T-helper 1 cell treated with Interleukin-12 subunit alpha and Interleukin-12 subunit beta and Interleukin-4 antibody, amounts not matched to agents 30 μg/mL and 1 μg/mL, for 36 hours (primary cell): ENCODE results near the gene AK5.
"Not testable (repeated sequence)": the region's sequence is repeated elsewhere in the genome, so short reads cannot be mapped to it uniquely, and the experiment has no call there.

Experiments used
- H3K27ac Mint-ChIP-seq: one replicate; pipeline ENCODE4 v1.8.0; 2021; ENCODE audit warnings: mild to moderate bottlenecking, mixed read lengths
- H3K27me3 Mint-ChIP-seq: one replicate; pipeline ENCODE4 v1.8.0; 2021; ENCODE audit warnings: low read depth, mixed read lengths
- H3K36me3 Mint-ChIP-seq: one replicate; pipeline ENCODE4 v1.8.0; 2021; ENCODE audit warnings: low read depth, mixed read lengths
- H3K4me1 Mint-ChIP-seq: one replicate; pipeline ENCODE4 v1.8.0; 2021; ENCODE audit warnings: low read depth, mixed read lengths
- H3K4me3 Mint-ChIP-seq: one replicate; pipeline ENCODE4 v1.8.0; 2021; ENCODE audit warnings: mild to moderate bottlenecking, moderate library complexity, mixed read lengths
- H3K9me3 Mint-ChIP-seq: one replicate; pipeline ENCODE4 v1.8.0; 2021; ENCODE audit warnings: mixed read lengths

Gene AK5

DNA sequence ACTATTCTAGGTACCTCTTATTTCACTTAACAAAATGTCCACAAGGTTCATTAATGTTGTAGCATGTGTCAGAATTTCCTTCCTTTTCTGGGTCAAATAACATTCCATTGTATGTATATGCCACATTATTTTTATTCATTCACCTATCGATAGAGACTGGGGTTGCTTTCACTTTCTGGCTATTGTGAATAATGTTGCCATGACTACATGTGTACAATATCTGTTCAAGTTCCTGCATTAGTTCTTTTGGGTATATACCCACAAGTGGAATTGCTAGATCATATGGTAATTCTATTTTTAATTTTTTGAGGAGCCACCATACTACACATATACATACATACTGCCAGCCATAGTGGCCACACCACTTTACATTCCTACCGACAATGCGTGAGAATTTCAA lies 242.2 kb downstream of the AK5 start:
- no peaks in the 10 kb centered on the region for H3K36me3 Mint-ChIP-seq
- H3K27ac Mint-ChIP-seq = no peak overlapping the region
- H3K27me3 Mint-ChIP-seq = no peaks in the 10 kb centered on the region
- H3K4me3 Mint-ChIP-seq = no peak overlapping the region
- H3K9me3 Mint-ChIP-seq = peaks cover 18% of the 10 kb centered on the region
- H3K4me1 Mint-ChIP-seq = peaks cover 2% of the 10 kb centered on the region

DNA sequence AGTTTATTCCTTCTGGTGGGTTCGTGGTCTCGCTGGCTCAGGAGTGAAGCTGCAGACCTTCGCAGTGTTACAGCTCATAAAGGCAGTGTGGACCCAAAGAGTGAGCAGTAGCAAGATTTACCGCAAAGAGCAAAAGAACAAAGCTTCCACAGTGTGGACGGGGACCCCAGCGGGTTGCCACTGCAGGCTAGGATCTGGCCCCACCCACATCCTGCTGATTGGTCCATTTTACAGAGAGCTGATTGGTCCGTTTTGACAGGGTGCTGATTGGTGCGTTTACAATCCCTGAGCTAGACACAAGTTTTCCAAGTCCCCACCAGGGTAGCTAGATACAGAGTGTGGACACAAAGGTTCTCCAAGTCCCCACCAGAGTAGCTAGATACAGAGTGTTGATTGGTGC lies 249.3 kb downstream of the AK5 start:
- not testable (repeated sequence) for H3K9me3 Mint-ChIP-seq, H3K4me3 Mint-ChIP-seq, H3K27ac Mint-ChIP-seq, H3K4me1 Mint-ChIP-seq, H3K36me3 Mint-ChIP-seq, H3K27me3 Mint-ChIP-seq

- not testable (repeated sequence) for H3K9me3 Mint-ChIP-seq, H3K27me3 Mint-ChIP-seq, H3K4me3 Mint-ChIP-seq, H3K27ac Mint-ChIP-seq, H3K4me1 Mint-ChIP-seq, H3K36me3 Mint-ChIP-seq
These were observed 249.9 kb downstream of the AK5 start for GRCh38 chr1:77531596-77532280.

DNA sequence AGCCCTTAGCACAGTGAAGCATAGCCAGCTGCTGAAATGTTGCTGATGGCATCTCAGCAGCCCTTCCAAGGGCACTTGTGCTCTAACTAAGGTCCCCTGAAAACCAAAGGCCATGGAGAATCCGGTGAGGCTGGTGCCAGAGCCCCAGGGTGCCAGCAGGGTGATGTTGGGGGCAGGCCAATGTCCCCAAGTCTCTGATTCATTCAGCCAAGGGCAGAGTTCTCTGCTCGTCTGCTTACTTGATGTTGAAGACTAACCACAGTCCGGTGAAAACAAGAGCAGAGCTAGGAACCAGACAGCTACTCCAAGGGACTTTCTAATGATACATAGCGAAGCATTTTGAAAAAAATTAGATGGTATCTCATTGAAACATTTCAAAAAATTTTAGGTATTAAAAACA lies 250.8 kb downstream of the AK5 start:
- Mint-ChIP-seq H3K4me1 (peaks cover 2% of the 10 kb centered on the region), H3K27me3 (no peaks in the 10 kb centered on the region), H3K4me3 (no peak overlapping the region), H3K9me3 (no peaks in the 10 kb centered on the region), H3K36me3 (no peaks in the 10 kb centered on the region), H3K27ac (no peak overlapping the region)

DNA sequence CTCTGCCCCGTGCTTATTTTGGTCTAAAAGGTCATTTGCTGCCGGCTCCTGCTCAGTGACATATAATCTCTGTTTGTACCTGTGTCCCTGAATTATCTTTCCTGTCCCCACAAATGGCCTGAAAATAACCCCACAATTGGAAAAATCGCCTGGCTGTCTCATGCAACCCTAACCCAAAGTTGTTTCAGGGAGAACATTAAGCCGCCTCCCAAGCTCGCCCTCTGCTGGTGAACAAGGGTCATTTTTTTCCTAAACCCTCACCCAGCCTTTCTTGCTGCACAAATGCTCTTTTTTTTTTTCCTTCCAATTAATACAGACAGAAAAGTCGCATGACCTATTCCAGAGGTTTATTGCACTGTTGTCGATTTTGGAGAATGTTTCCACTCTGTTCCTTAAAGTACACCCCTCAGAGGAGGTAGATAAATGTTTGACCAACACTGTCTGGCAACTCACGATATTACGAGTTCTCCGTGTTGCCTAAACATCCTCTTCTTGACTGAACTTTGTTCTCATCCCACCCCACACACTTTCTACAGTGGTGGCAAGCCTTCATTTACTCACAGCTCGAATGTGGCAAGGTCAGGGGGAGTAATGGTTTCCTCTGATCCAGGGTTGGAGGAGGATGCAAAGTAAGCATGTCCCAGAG lies 252.0 kb downstream of the AK5 start:
- no peak overlapping the region for H3K4me3 Mint-ChIP-seq
- H3K4me1 Mint-ChIP-seq = peaks cover 2% of the 10 kb centered on the region
- no peaks in the 10 kb centered on the region for H3K9me3 Mint-ChIP-seq
- H3K36me3 Mint-ChIP-seq = no peaks in the 10 kb centered on the region
- no peak overlapping the region for H3K27ac Mint-ChIP-seq
- no peaks in the 10 kb centered on the region for H3K27me3 Mint-ChIP-seq

- Mint-ChIP-seq H3K9me3 (no peaks in the 10 kb centered on the region), H3K27ac (no peak overlapping the region), H3K4me3 (no peak overlapping the region), H3K27me3 (no peaks in the 10 kb centered on the region), H3K4me1 (peaks cover 2% of the 10 kb centered on the region), H3K36me3 (no peaks in the 10 kb centered on the region)
These were observed 252.6 kb downstream of the AK5 start for GRCh38 chr1:77534456-77534855.

GRCh38 chr1:77536813-77537212 lies 255.0 kb downstream of the AK5 start:
- H3K4me3 Mint-ChIP-seq = no peak overlapping the region
- no peaks in the 10 kb centered on the region for H3K36me3 Mint-ChIP-seq
- H3K27ac Mint-ChIP-seq = no peak overlapping the region
- peaks cover 2% of the 10 kb centered on the region for H3K4me1 Mint-ChIP-seq
- H3K9me3 Mint-ChIP-seq = no peaks in the 10 kb centered on the region
- no peaks in the 10 kb centered on the region for H3K27me3 Mint-ChIP-seq

DNA sequence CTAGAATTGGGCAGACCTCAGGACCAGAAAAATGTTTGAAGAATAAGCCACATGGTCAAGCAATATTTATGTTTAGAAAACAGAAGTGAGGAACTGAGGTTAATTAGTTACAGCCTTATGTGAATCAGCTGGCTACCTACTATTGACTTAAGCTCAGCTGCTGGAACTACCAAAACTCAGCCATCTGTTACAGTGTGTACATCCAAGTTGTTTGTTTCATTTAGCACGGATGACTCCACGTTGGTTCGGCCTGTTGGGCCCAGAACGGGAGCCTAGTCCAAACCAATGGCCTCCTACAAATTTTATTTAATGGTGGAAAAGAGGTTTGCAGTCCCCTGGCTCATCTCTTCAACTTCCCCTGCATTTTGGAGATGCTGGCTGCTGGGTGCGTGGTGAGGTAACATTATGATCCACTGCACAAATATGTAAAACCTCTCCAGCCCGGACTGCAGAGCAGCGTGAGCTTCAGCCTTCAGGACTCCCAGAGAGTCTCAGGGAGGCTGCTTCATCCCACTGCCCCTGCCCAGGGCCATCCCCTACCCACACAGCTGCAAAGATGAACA lies 257.2 kb downstream of the AK5 start:
- Mint-ChIP-seq H3K4me1 (no peaks in the 10 kb centered on the region), H3K36me3 (no peaks in the 10 kb centered on the region), H3K27me3 (no peaks in the 10 kb centered on the region), H3K27ac (no peak overlapping the region), H3K9me3 (no peaks in the 10 kb centered on the region), H3K4me3 (no peak overlapping the region)

- H3K36me3 Mint-ChIP-seq = no peaks in the 10 kb centered on the region
- H3K9me3 Mint-ChIP-seq = no peaks in the 10 kb centered on the region
- no peaks in the 10 kb centered on the region for H3K27me3 Mint-ChIP-seq
- H3K4me3 Mint-ChIP-seq = no peak overlapping the region
- no peaks in the 10 kb centered on the region for H3K4me1 Mint-ChIP-seq
- H3K27ac Mint-ChIP-seq = no peak overlapping the region
These were observed 257.8 kb downstream of the AK5 start for GRCh38 chr1:77539519-77540142.

- no peaks in the 10 kb centered on the region for H3K4me1 Mint-ChIP-seq
- no peaks in the 10 kb centered on the region for H3K9me3 Mint-ChIP-seq
- H3K27ac Mint-ChIP-seq = no peak overlapping the region
- H3K36me3 Mint-ChIP-seq = no peaks in the 10 kb centered on the region
- no peak overlapping the region for H3K4me3 Mint-ChIP-seq
- no peaks in the 10 kb centered on the region for H3K27me3 Mint-ChIP-seq
These were observed 258.8 kb downstream of the AK5 start for GRCh38 chr1:77540501-77541161.

GRCh38 chr1:77541162-77541545 lies 259.3 kb downstream of the AK5 start:
- no peaks in the 10 kb centered on the region for H3K9me3 Mint-ChIP-seq
- no peak overlapping the region for H3K4me3 Mint-ChIP-seq
- no peak overlapping the region for H3K27ac Mint-ChIP-seq
- no peaks in the 10 kb centered on the region for H3K27me3 Mint-ChIP-seq
- peaks cover 1% of the 10 kb centered on the region for H3K4me1 Mint-ChIP-seq
- H3K36me3 Mint-ChIP-seq = no peaks in the 10 kb centered on the region

DNA sequence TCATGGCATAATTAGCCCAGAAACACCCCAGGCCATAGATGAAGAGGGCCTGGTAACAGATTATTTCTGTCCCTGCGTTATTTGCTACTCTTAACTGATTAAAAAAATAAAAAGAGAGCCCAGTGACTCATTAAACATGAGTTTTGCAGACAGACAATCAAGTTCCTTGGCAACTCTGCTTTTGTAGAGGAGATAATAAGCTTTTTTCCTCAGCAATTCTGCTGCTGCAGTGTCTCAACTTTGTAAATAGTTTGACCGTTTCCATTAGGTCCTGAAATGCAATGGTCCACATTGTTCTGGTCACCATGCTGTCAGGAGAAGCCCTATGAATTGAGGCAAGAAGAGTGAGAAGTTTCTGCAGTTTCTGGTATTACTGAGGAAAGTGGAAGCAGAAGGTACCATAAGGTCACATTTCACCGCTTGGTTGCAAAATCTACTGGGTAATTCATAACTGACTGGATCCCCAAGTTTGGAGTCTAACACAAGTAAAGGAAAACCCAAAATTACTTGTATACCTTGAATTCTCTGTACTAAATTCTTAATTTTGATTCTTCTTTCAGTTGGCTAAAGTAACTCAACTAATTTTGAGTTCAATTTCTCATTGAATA lies 261.1 kb downstream of the AK5 start:
- H3K9me3 Mint-ChIP-seq = no peaks in the 10 kb centered on the region
- peaks cover 1% of the 10 kb centered on the region for H3K4me1 Mint-ChIP-seq
- no peaks in the 10 kb centered on the region for H3K36me3 Mint-ChIP-seq
- no peak overlapping the region for H3K4me3 Mint-ChIP-seq
- H3K27me3 Mint-ChIP-seq = no peaks in the 10 kb centered on the region
- H3K27ac Mint-ChIP-seq = no peak overlapping the region

DNA sequence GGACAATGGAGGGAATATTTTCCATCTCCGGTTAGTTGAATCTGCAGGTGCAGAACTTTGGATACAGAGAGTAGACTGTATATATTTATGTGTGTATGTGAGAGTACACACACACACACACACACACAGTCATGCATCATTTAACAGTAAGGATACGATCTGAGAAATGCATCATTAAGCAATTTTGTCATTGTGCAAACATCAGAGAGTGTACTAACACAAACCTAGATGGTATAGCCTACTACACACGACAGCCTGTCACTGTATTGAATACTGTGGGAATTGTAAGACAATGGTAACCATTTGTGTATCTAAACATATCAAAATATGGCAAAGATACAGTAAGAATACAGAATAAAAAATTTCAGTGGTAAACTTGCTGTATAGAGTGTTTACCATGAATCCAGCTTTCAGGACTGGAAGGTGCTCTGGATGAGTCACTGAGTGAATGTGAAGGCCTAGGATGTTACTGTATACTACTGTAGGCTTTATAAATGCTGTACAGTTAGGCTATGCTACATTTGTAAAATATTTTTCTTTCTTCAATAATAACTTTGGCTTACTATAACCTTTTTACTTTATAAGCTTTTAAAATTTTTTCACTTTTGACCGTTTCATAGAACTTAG lies 262.1 kb downstream of the AK5 start:
- H3K27ac Mint-ChIP-seq = no peak overlapping the region
- no peaks in the 10 kb centered on the region for H3K36me3 Mint-ChIP-seq
- no peaks in the 10 kb centered on the region for H3K9me3 Mint-ChIP-seq
- no peak overlapping the region for H3K4me3 Mint-ChIP-seq
- peaks cover 1% of the 10 kb centered on the region for H3K4me1 Mint-ChIP-seq
- H3K27me3 Mint-ChIP-seq = no peaks in the 10 kb centered on the region

DNA sequence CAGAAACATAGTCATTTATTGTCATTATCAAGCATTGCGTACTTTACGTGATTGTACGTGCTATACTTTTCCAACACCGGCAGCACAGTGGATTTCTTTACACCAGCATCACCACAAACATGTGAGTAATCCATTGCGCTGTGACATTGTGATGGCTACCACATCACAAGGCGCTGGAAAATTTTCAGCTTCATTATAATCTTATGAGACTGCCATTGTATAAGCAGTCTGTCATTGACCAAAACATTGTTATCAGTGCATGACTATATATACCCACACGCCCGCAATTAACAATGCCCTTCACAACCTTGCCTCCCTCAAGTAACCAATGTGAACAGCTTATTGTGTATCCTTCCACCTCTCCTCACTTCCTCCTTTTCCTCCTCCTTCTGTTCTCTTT lies 263.0 kb downstream of the AK5 start:
- Mint-ChIP-seq H3K27ac (no peak overlapping the region), H3K36me3 (no peaks in the 10 kb centered on the region), H3K4me1 (peaks cover 1% of the 10 kb centered on the region), H3K27me3 (no peaks in the 10 kb centered on the region), H3K9me3 (no peaks in the 10 kb centered on the region), H3K4me3 (no peak overlapping the region)
